Kasumi-1 (cell line): ENCODE data around the gene RASL12.
A peak's percentile ranks its signal among the peaks of the same experiment; 100 is the strongest.

Experiments
- DNase-seq, 2 experiments: peaks; one replicate each; lab custom pipeline; 2025; lab: John Stamatoyannopoulos, UW

RASL12 gene

DNA sequence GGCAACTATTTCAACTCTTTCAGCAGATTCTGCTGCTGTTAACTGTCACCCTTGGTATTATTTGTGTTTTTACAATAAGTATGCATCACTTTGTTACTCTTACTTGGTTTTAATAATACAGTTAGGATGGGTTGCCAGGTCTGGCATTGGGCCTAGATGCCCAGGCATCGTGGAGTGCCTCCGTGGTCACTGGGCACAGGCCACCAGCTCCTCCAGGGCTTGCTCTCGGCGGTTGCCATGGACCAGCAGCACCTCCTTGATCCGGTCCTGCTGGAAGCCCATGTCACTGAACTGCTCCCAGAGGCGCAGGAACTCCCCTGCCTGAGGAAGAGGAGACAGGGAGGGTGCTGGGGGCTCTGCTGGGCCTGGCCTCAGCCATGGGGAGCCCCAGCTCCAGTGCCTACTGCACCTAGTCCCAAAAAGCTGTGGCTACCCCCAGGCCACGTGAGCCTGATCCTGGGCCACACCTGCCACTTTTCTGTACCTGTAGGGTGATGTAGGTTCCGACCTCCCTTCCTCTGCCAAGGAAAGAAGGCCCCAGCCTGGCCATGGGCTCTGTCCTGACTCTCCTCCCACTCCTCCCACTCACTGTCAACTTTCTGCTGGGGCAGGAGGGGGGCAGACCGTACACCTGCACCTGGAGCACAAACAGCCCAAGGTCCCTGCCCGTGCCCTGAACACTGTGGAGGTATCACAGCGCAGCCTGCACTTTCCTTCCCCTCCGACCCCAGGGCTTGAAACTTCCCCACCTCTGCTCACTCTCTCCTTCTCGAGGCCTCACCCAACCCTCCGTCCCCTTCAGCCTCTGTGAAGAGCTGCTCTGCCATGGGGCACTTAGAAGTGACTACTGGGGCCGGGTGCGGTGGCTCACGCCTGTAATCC is 25.4 kb upstream of the RASL12 start:
- no peak for DNase-seq

DNA sequence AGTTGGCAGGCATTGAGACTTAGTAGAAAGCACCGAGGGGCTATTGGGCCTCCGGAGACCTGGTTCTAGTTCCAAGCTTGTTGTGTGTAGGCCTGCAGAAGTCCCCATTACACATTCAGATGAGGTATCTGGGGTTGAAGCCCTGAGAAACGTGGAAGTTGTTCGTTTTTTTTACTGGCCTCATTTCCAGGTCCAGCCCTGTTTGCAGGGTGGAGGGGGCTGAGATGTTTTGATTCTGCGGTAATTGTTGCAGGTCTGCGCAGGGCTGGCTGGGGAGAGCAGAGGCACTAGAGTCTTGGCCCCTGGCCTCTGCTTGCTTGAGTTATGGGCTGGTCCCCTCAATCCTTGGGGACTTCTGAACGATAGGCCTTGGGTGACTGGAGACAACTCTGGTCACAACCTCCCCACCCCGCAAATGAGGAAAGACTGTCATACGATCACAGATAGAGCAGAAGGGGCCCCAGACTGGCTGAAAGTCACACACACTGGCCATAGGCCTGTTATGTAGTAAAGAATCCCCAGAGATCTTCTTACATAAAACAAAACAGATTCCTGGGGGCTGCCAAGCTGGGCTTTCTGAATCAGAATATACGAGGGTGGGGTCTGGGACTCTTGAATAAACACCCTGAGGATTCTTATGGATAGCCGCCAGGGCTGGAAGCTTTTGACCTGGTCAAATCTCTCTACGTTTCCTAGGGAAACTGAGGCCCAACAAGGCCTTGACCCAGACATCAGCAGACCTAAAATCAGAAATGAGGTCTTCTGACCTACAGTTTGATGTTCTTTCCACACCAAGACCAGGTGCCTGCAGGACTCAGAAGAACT is 24.4 kb upstream of the RASL12 start:
- no peak for DNase-seq

DNA sequence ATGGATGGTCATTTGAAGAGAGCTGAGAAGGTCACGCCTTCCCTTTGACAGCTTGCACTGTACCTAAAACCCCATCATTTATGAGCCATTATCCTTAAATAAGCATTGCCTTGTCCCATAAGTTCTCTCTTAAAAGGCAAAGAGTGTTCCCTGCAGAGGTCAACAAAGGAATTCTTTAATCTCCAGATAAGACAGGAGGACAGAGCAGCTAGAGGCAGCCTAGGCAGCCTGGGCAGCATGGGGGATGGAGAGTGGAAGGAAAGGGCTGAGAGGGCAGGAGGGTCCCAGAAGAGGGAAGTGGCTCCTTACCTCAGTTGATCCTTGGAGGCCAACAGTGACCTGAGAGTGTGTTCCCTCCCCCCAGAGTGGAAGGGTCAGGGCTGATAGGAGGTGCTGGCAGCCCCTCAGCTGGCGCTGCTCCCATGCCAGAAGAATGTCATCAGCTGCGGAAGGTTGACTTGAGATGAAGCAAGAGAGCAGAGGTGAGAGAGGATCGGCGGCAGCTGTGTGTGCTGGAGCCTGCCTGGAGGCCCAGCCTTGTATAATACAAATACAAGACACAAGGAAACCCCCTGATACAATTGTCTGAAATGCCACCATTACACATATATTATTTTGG is 21.5 kb upstream of the RASL12 start:
- DNase-seq, result no peak

DNA sequence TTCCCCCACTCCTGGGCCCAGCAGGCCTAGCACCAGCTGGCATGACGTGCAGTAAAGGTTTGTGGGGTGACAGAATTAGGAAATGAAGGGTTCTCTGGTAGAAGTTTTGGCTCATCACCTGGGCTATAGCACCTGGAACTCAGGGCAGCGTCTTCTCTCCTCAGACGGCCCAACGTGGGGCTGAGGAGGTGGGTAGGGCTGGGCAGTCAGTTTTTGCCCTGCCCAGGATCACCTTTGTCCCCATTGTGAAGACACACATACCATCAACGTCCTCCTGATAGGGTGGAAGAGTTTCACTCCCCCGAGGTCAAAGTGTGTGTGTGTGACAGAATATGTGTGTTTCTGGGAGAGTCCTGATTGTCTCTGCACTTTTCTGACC is 20.8 kb upstream of the RASL12 start:
- DNase-seq, result no peak

DNA sequence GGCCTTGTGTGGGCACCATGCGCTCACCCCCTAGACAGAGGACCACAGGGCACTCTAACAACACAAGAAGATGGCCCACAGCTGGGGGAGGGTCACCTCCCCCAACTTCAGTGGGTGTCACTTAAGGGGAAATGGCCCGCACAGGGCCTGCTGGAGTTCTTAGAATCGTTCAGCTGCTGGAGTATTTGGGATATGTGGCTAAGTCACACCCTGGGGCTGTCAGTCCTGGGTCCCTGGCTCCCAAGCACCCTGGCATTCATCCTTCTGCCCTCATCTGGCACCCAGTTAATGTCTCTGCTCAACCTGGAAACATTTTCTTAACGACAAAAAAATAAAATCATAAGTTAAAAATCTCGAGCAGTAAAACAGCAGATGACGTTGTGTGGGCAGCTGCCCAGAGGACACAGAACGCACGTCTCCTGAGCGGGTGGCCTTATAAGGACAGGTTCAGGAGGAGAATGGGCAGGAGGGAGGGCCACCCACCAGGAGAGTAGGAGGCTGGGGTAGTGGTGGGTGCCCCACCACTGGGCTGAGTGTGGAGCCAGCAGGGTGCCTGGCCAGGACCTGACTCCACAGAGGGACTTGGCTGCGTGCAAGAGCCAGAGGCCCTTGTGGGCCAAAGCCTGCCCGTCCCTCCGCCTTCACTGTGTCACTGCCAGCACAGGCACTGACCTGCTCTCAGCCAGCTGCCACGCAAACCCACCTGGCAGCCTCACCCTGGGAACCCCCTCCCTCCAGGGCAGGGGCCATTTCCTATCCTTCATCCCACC is 20.3 kb upstream of the RASL12 start:
- no peak for DNase-seq

DNA sequence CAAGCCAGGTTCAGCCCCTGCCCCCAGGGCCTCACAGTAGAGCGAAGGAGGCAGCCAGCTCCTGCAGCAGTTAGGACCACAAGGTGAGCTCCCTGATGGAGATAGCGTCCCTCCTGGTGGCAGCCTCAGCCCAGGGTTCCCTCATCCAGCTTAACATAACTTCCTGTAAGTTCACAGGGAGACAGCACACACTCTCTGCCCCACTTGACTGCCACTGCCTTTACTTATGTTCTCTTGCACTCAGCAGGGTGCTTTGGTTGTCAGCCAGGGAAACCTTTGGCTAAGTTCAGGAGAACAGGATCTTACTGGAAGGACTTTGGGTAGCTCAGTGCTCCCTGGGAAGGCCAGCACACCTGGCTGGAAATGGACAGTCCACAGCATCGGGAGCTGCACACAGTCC is 19.6 kb upstream of the RASL12 start:
- no peak for DNase-seq

DNA sequence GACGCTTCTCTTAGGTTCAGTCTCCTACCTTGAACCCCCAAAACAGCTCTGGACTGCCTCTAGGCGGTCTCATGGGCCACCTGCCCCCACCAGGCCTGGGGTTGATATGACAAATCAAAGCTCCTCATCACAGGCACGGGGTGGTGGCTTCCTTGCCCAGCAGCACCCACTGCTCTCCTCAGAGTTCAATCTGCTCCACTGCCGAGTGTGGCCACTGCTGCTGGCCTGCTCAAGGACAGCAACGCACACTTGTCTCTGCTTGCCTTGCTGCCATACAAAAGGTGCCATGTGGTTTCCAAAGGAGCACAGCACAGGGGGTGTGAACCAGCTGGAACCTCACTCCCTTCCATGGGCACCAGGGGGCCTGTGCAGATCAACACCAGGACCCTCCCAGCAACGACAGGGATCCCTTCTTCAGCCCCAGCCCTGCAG is 18.9 kb upstream of the RASL12 start:
- DNase-seq, result peak in 1 of 2 experiments; percentile 20

DNA sequence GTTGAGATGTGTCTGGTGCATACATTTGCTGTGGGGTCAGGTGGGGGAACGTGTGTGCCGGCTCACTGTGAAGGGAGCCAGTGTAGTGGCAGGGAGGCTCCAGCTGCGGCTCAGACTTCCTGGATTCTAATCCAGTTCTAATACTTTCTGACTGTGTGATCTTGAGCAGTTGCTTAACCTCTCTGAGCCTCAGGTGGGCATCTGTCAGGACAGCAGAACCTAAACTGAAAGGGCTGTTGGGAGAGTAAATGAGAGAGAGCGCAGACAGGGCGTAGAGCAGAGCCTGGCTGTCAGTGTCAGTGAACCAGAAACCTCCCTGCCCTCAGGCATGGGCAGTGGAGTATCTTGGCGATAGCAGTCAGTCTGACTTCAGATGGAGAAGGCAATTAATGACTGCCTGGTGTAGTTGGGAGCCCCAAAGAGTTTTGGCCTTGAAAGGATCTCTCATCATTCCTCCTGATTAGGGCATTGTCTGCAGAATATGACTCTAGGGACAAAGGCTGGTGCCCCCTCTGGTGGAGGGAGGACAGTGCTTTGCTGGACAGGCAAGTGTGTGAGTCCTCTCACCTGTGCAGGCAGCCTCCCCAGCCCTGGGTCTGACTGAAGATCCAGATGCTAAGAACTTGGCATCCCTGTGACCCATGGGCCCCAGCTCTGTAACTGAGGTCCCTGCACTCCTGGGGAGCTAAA is 18.3 kb upstream of the RASL12 start:
- DNase-seq, result peak in 1 of 2 experiments; percentile 4

DNA sequence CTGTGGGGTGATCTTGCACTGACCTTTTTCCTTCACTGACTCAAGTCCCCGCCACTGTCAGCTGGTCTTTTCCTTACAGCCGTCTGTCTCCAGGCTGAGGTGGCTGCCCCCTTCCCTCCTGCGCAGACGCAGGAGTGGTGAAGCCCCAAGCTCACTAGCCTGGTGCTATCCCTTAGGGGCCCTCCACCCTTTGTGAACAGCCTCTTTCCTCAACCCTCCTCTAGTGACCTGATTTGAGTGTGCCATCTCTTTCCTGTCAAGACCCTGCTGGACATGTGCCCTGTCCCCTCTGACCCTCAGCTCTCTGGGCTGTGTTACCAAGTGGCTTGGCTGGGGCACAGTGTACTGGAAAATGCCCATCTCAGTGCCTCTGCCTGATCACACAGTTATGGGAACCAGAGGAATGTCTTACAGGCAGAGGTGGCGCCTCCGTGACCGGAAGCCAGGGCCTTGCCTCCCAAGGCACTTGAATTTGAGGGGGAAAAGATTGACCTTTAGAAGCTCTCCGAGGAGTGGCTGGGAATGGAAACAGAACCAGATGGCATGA is 17.5 kb upstream of the RASL12 start:
- no peak for DNase-seq

DNA sequence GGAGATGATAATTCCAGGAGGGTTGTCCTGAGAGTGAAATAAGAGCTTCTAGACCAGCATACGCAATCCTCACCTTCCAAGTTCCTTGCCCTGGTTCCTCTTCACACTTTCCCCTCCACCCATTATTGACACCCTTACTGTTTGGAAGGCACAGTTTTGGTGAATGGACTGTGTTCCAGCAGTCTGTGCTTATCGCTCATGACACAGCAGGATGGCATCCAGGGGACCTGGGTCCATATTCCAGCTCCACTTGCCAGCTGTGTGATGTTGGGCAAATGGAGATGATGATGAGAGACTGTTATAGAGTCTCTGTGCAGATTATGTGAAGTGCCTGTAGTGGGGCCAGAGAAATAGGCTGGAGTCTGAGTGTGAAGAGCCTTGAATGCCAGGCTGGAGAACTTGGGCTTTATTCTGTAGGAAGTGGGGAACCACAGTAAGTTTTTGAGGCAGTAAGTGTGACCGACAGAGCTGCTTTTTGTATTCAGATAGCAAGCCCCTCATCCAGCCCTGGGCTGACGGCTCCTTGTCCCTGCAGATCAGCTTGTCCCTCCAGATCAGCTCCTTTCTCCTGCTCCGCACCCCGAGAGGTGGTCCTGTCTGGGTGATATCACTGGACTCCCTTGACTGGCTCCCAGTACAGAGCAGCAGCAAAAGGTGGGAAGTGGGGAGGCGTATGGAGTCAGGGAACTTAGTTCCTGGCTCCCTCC is 16.9 kb upstream of the RASL12 start:
- no peak for DNase-seq

DNA sequence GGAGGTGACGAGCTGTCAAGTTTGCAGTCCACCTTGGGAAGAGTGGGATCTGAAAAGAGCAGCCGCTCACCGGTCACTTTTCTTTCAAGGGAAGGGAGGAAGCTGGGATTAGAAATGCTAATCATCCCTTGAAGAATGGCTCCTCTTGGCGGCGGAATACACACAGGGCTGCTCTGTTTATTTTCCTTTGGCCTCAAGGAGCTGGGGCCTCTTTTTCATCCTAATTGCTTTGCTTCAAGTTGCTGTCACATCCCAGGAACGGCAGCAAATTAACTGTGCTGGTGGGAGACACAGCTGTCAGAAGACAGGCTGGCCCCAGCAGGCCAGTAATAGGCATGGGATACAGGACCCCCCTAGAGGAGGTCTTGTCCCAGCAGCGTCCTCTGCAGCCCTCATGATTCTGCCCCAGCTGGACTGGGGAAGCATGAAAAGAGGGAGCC is 15.5 kb upstream of the RASL12 start:
- DNase-seq, result no peak

DNA sequence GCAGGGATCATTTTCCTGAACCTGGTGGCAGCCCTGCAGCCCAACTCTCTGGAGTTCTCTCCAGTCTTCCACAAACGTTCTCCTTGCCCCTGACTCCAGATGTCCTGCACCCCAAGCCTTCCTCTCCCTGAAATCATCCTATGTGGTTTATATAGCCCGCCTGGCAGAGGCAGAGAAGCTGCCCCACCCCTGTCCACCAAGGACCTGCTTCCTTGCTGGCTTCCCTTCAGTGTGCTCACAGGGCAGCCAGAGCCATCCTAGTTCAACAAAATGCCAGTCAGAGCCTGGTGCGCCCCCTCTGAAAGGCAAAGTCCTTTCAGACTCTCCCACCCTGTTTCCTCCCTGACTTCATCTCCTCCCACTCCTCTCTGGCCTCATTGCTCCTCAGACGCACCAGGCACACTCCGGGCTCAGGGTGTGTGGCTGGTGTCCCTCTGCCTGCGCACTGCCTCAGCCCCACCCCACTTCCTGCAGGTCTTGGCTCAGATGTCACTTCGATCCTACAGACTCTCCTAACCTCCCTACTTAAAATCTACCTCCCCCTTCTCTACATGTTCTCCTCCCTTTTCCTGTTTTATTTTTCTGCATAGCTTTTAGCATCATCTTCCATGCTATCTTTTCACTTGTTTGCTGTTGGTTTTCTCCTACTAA is 14.6 kb upstream of the RASL12 start:
- peak; percentile 29 to 46 for DNase-seq

DNA sequence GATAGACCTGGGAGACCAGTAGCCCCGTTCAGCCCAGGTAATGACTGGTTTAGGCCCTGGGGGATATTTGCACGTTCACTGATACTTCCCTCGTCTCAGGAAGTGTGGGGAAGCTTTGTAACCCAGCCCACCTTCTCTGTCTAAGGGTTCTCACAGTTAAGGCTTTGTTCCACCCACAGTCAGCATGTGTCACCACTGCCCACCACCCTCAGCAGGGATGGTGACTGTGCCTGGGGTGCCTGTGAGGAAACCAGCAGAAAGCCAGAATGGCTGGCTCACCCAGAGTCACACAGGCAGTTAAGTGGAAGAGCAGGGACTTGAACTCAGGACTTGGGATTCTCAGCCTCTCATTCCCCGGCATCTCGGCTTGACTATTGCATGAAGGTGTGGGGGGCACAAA is 14.0 kb upstream of the RASL12 start:
- DNase-seq, result no peak

DNA sequence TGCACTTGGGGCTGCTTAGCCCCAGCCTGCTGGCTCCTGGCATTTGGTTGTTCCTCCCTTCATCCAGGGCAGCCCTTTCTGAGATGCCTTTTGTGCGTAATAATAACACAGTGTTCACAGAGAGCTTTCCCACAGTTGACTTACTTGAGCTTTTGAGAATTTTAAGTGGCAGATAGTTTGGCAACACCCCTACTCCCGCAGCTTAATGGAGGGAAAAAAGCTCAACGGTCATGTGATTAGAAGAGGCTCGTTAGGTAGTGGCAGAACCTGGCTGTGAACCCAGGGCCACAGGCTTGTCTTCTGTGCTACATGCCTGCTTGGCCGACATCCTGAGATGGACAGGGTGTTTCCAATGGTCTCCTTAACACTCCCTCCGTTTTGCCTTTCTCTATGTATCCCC is 13.5 kb upstream of the RASL12 start:
- DNase-seq, result no peak

DNA sequence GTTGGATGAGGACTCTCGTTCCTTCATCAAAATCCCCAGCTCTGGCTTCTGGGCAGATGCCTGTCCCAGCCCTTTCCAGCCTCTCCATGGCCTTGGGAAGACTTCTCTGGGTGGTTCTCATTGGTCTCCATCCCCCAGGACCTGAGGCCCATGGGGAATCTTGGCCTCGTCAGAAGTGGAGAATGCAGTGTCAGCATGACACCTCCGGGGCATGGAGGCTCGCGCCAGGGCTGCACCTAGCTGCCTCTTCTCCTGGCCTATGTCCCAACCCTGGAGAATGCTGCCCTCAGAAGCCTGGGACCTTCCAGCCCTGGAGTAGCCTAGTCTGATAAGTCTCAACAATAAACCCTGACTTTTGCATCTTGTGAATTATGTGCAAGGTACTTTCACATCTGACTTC is 11.8 kb upstream of the RASL12 start:
- no peak for DNase-seq

DNA sequence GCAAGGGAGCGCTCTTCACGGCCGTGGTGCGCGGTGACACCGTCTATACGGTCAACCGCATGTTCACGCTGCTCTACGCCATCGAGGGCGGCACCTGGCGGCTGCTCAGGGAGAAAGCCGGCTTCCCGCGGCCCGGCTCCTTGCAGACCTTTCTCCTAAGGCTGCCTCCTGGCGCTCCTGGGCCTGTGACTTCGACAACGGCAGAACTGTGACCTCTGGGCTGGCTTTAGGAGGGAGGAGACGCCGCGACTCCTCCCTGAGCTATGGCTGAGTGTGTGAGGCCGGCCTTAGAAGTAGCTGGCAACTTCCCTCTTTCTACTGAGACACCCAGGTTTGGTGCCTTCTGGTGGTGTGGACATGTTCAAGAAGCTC is 10.2 kb upstream of the RASL12 start:
- DNase-seq, result no peak

DNA sequence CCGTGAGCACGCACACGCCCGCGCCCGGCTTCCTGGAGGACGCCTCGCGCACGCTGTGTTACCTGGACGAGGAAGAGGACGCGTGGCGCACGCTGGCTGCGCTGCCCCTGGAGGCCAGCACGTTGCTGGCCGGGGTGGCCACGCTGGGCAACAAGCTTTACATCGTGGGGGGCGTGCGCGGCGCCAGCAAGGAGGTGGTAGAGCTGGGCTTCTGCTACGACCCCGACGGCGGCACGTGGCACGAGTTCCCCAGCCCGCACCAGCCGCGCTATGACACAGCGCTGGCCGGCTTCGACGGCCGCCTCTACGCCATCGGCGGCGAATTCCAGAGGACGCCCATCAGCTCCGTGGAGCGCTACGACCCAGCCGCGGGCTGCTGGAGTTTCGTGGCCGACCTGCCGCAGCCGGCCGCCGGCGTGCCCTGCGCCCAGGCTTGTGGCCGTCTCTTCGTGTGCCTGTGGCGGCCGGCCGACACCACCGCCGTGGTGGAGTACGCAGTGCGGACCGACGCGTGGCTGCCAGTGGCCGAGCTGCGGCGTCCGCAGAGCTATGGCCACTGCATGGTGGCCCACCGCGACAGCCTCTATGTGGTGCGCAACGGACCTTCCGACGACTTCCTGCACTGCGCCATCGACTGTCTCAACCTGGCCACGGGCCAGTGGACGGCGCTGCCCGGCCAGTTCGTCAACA is 9.6 kb upstream of the RASL12 start:
- DNase-seq, result no peak

DNA sequence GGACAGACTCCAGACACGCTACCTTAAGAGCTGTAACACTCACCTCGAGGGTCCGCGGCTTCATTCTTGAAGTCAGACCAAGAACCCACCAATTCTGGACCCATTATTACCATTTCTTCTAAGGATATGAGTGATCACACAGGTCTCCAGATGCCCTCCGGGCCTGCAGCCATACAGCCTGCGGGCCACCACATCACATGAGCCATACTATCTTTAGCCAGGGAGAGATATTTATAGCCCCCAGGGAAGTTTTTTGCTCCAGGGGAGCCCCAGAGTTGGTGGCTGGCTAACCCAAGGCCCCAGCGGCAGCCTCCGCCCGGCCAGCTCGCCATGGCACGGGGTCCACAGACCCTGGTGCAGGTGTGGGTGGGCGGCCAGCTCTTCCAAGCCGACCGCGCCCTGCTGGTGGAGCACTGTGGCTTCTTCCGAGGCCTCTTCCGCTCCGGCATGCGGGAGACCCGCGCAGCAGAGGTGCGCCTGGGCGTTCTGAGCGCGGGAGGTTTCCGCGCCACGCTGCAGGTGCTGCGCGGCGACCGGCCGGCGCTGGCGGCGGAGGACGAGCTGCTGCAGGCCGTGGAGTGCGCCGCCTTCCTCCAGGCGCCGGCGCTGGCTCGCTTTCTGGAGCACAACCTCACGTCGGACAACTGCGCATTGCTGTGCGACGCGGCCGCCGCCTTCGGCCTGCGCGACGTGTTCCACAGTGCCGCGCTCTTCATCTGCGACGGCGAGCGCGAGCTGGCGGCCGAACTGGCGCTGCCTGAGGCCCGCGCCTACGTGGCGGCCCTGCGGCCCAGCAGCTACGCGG is 8.9 kb upstream of the RASL12 start, which contains the start of gene KBTBD13:
Gene KBTBD13 (plus strand): TSS at position 261 of the 805 bp plus-strand sequence. CDS start 70 bp downstream, at position 331.
- DNase-seq, result no peak
